Measurements from ENCODE around the gene TTC39B.

DNA sequence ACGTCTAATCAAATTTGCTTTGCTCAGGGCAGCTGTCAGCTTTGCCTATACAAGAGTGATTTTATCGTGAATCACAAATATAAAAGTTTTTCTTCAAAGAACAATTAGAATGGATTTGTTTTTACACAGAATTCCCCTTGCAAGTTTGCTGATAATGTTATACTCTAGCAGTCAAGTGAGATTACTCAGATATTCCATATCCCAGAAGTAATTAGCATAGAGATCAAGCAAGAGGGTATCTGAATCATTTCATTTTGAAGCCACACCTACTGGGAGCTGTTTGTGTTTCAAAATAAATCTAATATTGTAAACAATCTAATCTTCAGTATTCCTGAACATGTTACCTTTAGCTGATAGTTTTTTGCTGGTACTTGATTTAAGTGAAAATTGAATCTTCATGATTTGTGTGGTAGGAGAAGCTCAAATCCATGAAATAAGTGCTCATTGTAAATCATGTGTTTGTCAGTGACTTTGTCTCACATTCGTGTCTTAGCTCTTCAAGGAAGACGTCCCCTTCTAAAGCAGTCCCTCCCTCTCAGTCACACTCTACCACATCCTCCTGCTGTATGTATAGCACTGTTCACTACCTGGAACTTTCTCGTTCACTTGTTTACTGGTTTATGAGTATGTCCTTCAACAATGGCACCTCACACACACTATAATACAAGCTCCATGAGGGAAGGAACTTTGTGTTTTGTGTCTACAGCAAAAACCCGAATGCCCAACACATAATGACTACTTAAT is 3.3 kb upstream of the TTC39B start:
- TF ChIP-seq, protein P1, sequence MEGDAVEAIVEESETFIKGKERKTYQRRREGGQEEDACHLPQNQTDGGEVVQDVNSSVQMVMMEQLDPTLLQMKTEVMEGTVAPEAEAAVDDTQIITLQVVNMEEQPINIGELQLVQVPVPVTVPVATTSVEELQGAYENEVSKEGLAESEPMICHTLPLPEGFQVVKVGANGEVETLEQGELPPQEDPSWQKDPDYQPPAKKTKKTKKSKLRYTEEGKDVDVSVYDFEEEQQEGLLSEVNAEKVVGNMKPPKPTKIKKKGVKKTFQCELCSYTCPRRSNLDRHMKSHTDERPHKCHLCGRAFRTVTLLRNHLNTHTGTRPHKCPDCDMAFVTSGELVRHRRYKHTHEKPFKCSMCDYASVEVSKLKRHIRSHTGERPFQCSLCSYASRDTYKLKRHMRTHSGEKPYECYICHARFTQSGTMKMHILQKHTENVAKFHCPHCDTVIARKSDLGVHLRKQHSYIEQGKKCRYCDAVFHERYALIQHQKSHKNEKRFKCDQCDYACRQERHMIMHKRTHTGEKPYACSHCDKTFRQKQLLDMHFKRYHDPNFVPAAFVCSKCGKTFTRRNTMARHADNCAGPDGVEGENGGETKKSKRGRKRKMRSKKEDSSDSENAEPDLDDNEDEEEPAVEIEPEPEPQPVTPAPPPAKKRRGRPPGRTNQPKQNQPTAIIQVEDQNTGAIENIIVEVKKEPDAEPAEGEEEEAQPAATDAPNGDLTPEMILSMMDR (IDR thresholded peaks at IDR 0.05 in 2 of 3, conservative IDR thresholded peaks at IDR 0.05 in 1 of 3; ENCODE audit: borderline replicate concordance in 1 of 3, insufficient read depth in 1 of 3, low read depth in 2 of 3, low read length in 2 of 3) = no peak
- TF ChIP-seq POLR2AphosphoS5 (IDR thresholded peaks at IDR 0.05; ENCODE audit: low read depth, low read length) (no peak), EZH2phosphoT487 (IDR thresholded peaks at IDR 0.05; ENCODE audit: borderline replicate concordance) (no peak), SP1 (IDR thresholded peaks at IDR 0.05; ENCODE audit: low read depth) (no peak), JUND (IDR thresholded peaks at IDR 0.05) (no peak), TCF7L2 (IDR thresholded peaks at IDR 0.05; ENCODE audit: borderline replicate concordance, extremely low read depth, insufficient read depth, insufficient read length) (no peak), POLR2A (IDR thresholded peaks at IDR 0.05; ENCODE audit: borderline replicate concordance, extremely low read depth, insufficient read depth, insufficient read length) (no peak), SRF (IDR thresholded peaks at IDR 0.05; ENCODE audit: low read depth) (no peak), EZH2 (IDR thresholded peaks at IDR 0.05) (no peak), ELF1 (IDR thresholded peaks at IDR 0.05; ENCODE audit: borderline replicate concordance, low read depth) (no peak)
- TF ChIP-seq, protein P2, sequence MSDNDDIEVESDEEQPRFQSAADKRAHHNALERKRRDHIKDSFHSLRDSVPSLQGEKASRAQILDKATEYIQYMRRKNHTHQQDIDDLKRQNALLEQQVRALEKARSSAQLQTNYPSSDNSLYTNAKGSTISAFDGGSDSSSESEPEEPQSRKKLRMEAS (IDR thresholded peaks at IDR 0.05) = no peak
- TF ChIP-seq, protein P3, sequence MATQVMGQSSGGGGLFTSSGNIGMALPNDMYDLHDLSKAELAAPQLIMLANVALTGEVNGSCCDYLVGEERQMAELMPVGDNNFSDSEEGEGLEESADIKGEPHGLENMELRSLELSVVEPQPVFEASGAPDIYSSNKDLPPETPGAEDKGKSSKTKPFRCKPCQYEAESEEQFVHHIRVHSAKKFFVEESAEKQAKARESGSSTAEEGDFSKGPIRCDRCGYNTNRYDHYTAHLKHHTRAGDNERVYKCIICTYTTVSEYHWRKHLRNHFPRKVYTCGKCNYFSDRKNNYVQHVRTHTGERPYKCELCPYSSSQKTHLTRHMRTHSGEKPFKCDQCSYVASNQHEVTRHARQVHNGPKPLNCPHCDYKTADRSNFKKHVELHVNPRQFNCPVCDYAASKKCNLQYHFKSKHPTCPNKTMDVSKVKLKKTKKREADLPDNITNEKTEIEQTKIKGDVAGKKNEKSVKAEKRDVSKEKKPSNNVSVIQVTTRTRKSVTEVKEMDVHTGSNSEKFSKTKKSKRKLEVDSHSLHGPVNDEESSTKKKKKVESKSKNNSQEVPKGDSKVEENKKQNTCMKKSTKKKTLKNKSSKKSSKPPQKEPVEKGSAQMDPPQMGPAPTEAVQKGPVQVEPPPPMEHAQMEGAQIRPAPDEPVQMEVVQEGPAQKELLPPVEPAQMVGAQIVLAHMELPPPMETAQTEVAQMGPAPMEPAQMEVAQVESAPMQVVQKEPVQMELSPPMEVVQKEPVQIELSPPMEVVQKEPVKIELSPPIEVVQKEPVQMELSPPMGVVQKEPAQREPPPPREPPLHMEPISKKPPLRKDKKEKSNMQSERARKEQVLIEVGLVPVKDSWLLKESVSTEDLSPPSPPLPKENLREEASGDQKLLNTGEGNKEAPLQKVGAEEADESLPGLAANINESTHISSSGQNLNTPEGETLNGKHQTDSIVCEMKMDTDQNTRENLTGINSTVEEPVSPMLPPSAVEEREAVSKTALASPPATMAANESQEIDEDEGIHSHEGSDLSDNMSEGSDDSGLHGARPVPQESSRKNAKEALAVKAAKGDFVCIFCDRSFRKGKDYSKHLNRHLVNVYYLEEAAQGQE (IDR thresholded peaks at IDR 0.05; ENCODE audit: low read depth) = no peak
- TF ChIP-seq, protein P4, sequence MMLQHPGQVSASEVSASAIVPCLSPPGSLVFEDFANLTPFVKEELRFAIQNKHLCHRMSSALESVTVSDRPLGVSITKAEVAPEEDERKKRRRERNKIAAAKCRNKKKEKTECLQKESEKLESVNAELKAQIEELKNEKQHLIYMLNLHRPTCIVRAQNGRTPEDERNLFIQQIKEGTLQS (IDR thresholded peaks at IDR 0.05) = no peak
